Epithelial cell of prostate (primary cell): ENCODE data around the gene ADAMTS3.
"Not testable (repeated sequence)": the region's sequence is repeated elsewhere in the genome, so short reads cannot be mapped to it uniquely, and the experiment has no call there.

ENCODE experiments used
- DNase-seq: peaks from one replicate; pipeline ENCODE4 v3.0.0-alpha.2; 2011; ENCODE audit warnings: low read depth, low spot score
- H3K27ac ChIP-seq: fragments of 450-650 bp; 2 replicates; pipeline ENCODE4 v1.5.1; 2017; ENCODE audit warnings: mild to moderate bottlenecking

ADAMTS3 gene

GRCh38 chr4:72553540-72554337, 15.3 kb downstream of the ADAMTS3 start:
- no peak overlapping the region for H3K27ac ChIP-seq
- DNase-seq: no peak

- no peak overlapping the region for H3K27ac ChIP-seq
- DNase-seq: no peak
Measured at GRCh38 chr4:72552447-72552846, 16.6 kb downstream of the ADAMTS3 start.

- no peak overlapping the region for H3K27ac ChIP-seq
- no peak for DNase-seq
Measured at GRCh38 chr4:72546456-72546855, 22.6 kb downstream of the ADAMTS3 start.

GRCh38 chr4:72540694-72541093, 28.3 kb downstream of the ADAMTS3 start:
- H3K27ac ChIP-seq, DNase-seq: not testable (repeated sequence)

GRCh38 chr4:72538006-72538405, 31.0 kb downstream of the ADAMTS3 start:
- DNase-seq: no peak
- H3K27ac ChIP-seq: no peak overlapping the region

- DNase-seq: no peak
- H3K27ac ChIP-seq: no peak overlapping the region
Measured at GRCh38 chr4:72536443-72536842, 32.6 kb downstream of the ADAMTS3 start.

GRCh38 chr4:72531768-72532290, 37.2 kb downstream of the ADAMTS3 start:
- DNase-seq: no peak
- H3K27ac ChIP-seq: no peak overlapping the region

GRCh38 chr4:72531322-72531721, 37.7 kb downstream of the ADAMTS3 start:
- no peak for DNase-seq
- no peak overlapping the region for H3K27ac ChIP-seq

- no peak for DNase-seq
- no peak overlapping the region for H3K27ac ChIP-seq
Measured at GRCh38 chr4:72529148-72529822, 39.7 kb downstream of the ADAMTS3 start.

GRCh38 chr4:72527038-72527646, 41.9 kb downstream of the ADAMTS3 start:
- no peak for DNase-seq
- no peak overlapping the region for H3K27ac ChIP-seq

GRCh38 chr4:72525938-72526337, 43.1 kb downstream of the ADAMTS3 start:
- H3K27ac ChIP-seq: no peak overlapping the region
- no peak for DNase-seq

- no peak overlapping the region for H3K27ac ChIP-seq
- no peak for DNase-seq
Measured at GRCh38 chr4:72522440-72522839, 46.6 kb downstream of the ADAMTS3 start.

GRCh38 chr4:72513227-72513626, 55.8 kb downstream of the ADAMTS3 start:
- no peak for DNase-seq
- H3K27ac ChIP-seq: no peak overlapping the region

GRCh38 chr4:72507860-72508419, 61.1 kb downstream of the ADAMTS3 start:
- no peak overlapping the region for H3K27ac ChIP-seq
- DNase-seq: no peak

- no peak overlapping the region for H3K27ac ChIP-seq
- no peak for DNase-seq
Measured at GRCh38 chr4:72507167-72507566, 61.9 kb downstream of the ADAMTS3 start.

- no peak overlapping the region for H3K27ac ChIP-seq
- DNase-seq: no peak
Measured at GRCh38 chr4:72505314-72505744, 63.7 kb downstream of the ADAMTS3 start.

- H3K27ac ChIP-seq: no peak overlapping the region
Measured at GRCh38 chr4:72500214-72500613, 68.8 kb downstream of the ADAMTS3 start.

GRCh38 chr4:72496119-72496518, 72.9 kb downstream of the ADAMTS3 start:
- no peak for DNase-seq

More at GRCh38 chr4:72500214-72500613, 68.8 kb downstream of the ADAMTS3 start:
- no peak for DNase-seq

GRCh38 chr4:72494156-72494555, 74.9 kb downstream of the ADAMTS3 start:
- H3K27ac ChIP-seq: no peak overlapping the region
- DNase-seq: no peak

More at GRCh38 chr4:72496119-72496518, 72.9 kb downstream of the ADAMTS3 start:
- H3K27ac ChIP-seq: no peak overlapping the region

GRCh38 chr4:72489267-72489666, 79.8 kb downstream of the ADAMTS3 start:
- H3K27ac ChIP-seq: peak overlapping the region; percentile 96
- peak; percentile 77 for DNase-seq

GRCh38 chr4:72486991-72487390, 82.0 kb downstream of the ADAMTS3 start:
- peak overlapping the region; percentile 96 for H3K27ac ChIP-seq
- peak; percentile 8 for DNase-seq
